Endothelial cell of umbilical vein (primary cell): ENCODE data around the gene GPR4.

Experiments
- CTCF ChIP-seq, 2 donors: IDR thresholded peaks; 1 replicate in 1 of 2; 2 replicates in 1 of 2; pipeline ENCODE4 v1.5.1; 2011; ENCODE audit warnings: low read length in 2 of 2, mild to moderate bottlenecking in 2 of 2, moderate library complexity in 2 of 2, control low read depth in 1 of 2, inconsistent platforms in 1 of 2, low read depth in 1 of 2; ENCODE audit not compliant: insufficient read depth in 1 of 2; ENCODE audit errors: extremely low read depth in 1 of 2
- EZH2 ChIP-seq: IDR thresholded peaks from 2 replicates; pipeline ENCODE4 v1.6.1; 2012; ENCODE audit warnings: borderline replicate concordance, low read depth, mild to moderate bottlenecking, moderate library complexity, low read length, inconsistent platforms; ENCODE audit not compliant: severe bottlenecking
- FOS ChIP-seq: IDR thresholded peaks from 2 replicates; pipeline ENCODE4 v1.6.1; 2011; ENCODE audit warnings: mild to moderate bottlenecking, low read length, moderate library complexity, borderline replicate concordance; ENCODE audit not compliant: insufficient read depth
- MYC ChIP-seq: IDR thresholded peaks from one replicate; pipeline ENCODE4 v1.6.1; 2011; ENCODE audit warnings: mild to moderate bottlenecking, low read depth, low read length
- POLR2A ChIP-seq: IDR thresholded peaks from 2 replicates; pipeline ENCODE4 v1.6.1; 2012; ENCODE audit warnings: low read depth, mild to moderate bottlenecking, control low read depth, low read length
- POLR2AphosphoS5 ChIP-seq: IDR thresholded peaks from 2 replicates; pipeline ENCODE4 v1.6.1; 2012; ENCODE audit warnings: low read depth, mild to moderate bottlenecking, control low read depth, low read length, moderate library complexity; ENCODE audit not compliant: insufficient read depth
- TF ChIP-seq, protein P1 (sequence below): IDR thresholded peaks from 2 replicates; pipeline ENCODE4 v1.6.1; 2011; ENCODE audit not compliant: insufficient read depth, insufficient read length

GRCh38 chr19:45643024-45643926, 41.3 kb upstream of the GPR4 start:
- TF ChIP-seq CTCF (IDR thresholded peaks at IDR 0.05; ENCODE audit: extremely low read depth in 1 of 2, insufficient read depth in 1 of 2, low read depth in 1 of 2, low read length in 2 of 2) = peak; percentile 98 to 99
- peak; percentile 19 for TF ChIP-seq POLR2AphosphoS5
- TF ChIP-seq FOS = peak; percentile 25
- TF ChIP-seq EZH2 = no peak
- TF ChIP-seq POLR2A = no peak
- TF ChIP-seq, protein P1, sequence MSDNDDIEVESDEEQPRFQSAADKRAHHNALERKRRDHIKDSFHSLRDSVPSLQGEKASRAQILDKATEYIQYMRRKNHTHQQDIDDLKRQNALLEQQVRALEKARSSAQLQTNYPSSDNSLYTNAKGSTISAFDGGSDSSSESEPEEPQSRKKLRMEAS = no peak
- TF ChIP-seq MYC = no peak
